Measurements from ENCODE around the gene NKX6-2. TPM values are rescaled to one million over a fixed set of nuclear protein-coding genes. Genes with fewer than 3 reads are reported as not detected.
"Not testable (repeated sequence)": the region's sequence is repeated elsewhere in the genome, so short reads cannot be mapped to it uniquely, and the experiment has no call there.

NKX6-2 gene
- polyA plus RNA-seq (ENCODE audit: insufficient read depth in 1 of 5, insufficient read length in 5 of 5, low replicate concordance in 1 of 5) = 1 to 10 TPM; 4.0 to 9.1 (median 6.8) TPM
- long read RNA-seq, donor 1, partial matches to known transcripts = 53 of 53 reads
- long read RNA-seq, donor 1, other reads (novel, unspliced or antisense) = 0 of 53 reads
- long read RNA-seq, donor 2, partial matches to known transcripts = 42 of 42 reads
- long read RNA-seq, donor 2, other reads (novel, unspliced or antisense) = 0 of 42 reads
- long read RNA-seq, donor 3 = 0 reads
- long read RNA-seq, donor 4 = 0 reads
- long read RNA-seq, donor 5 = 0 reads
- long read RNA-seq, donor 6 = 0 reads
- long read RNA-seq, donor 7 = 0 reads
- long read RNA-seq, donor 8 = 0 reads

GRCh38 chr10:132785723-132786475, at the start of gene NKX6-2:
NKX6-2 (minus strand) TSS chr10:132786147; CDS start chr10:132785948, 199 bp downstream.
- no peak for DNase-seq

GRCh38 chr10:132834891-132835847, 49.2 kb upstream of the NKX6-2 start:
- DNase-seq = no peak

- DNase-seq = no peak
Observed at GRCh38 chr10:132834311-132834761, 48.4 kb upstream of the NKX6-2 start.

GRCh38 chr10:132833421-132834111, 47.6 kb upstream of the NKX6-2 start:
- no peak for DNase-seq

- no peak for DNase-seq
Observed at GRCh38 chr10:132832186-132832969, 46.4 kb upstream of the NKX6-2 start.

- DNase-seq = no peak
Observed at GRCh38 chr10:132829403-132829802, 43.5 kb upstream of the NKX6-2 start.

GRCh38 chr10:132828681-132829080, 42.7 kb upstream of the NKX6-2 start:
- DNase-seq = no peak

- no peak for DNase-seq
Observed at GRCh38 chr10:132827861-132828539, 42.1 kb upstream of the NKX6-2 start.

GRCh38 chr10:132827423-132827789, 41.5 kb upstream of the NKX6-2 start:
- no peak for DNase-seq

- DNase-seq = no peak
Observed at GRCh38 chr10:132826524-132827422, 40.8 kb upstream of the NKX6-2 start.

- not testable (repeated sequence) for DNase-seq
Observed at GRCh38 chr10:132825783-132826523, 40.0 kb upstream of the NKX6-2 start.

- DNase-seq = no peak
Observed at GRCh38 chr10:132820056-132820455, 34.1 kb upstream of the NKX6-2 start.

- no peak for DNase-seq
Observed at GRCh38 chr10:132817701-132818211, 31.8 kb upstream of the NKX6-2 start.

GRCh38 chr10:132816718-132817117, 30.8 kb upstream of the NKX6-2 start:
- DNase-seq = no peak

- DNase-seq = no peak
Observed at GRCh38 chr10:132815168-132815857, 29.4 kb upstream of the NKX6-2 start.

GRCh38 chr10:132814469-132814856, 28.5 kb upstream of the NKX6-2 start:
- DNase-seq = no peak
